Fibroblast of skin of right biceps (primary cell): ENCODE data around the gene MMP15.
A peak's percentile ranks its signal among the peaks of the same experiment; 100 is the strongest.
"Not testable (repeated sequence)": the region's sequence is repeated elsewhere in the genome, so short reads cannot be mapped to it uniquely, and the experiment has no call there.

Source experiments
- DNase-seq: peaks from one replicate; pipeline ENCODE4 v3.0.0-alpha.2; 2013

The MMP15 gene

DNA sequence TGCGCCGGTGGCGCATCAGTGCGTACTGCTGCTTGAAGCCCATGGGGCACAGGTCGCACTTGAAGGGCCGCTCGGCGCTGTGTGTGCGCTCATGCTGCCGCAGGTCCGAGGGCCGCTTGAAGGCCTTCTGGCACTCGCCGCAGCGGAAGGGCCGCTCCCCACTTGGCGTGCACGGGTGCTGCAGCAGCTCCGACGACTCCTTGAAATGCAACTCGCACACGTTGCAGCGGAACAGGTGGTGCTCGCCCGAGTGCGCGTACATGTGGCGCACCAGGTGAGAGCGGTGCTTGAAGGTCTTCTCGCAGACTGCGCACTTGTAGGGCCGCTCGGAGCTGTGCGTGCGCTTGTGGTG lies 28.4 kb upstream of the MMP15 start:
- no peak for DNase-seq

- no peak for DNase-seq
Measured at GRCh38 chr16:57997528-57998265, 27.9 kb upstream of the MMP15 start.

DNA sequence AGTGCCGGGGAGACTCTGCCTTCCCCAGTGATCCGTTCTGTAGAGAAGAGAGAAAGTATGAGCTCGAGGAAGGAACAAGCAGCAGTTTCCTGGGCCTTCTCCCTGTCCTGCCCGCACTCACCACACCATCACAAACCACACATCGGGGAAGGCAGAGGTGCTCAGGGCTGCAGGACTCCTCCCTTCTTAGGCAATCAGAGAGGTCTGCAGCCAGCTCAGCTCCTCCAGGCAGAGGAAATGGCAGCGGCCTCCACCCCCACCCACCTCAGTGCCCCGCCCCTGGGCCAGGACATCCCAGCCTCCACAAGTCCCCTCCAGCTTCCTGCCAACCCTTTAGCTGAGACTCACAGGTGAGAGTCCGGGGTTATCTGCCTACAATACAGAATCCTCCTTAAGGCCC lies 27.1 kb upstream of the MMP15 start:
- no peak for DNase-seq

DNA sequence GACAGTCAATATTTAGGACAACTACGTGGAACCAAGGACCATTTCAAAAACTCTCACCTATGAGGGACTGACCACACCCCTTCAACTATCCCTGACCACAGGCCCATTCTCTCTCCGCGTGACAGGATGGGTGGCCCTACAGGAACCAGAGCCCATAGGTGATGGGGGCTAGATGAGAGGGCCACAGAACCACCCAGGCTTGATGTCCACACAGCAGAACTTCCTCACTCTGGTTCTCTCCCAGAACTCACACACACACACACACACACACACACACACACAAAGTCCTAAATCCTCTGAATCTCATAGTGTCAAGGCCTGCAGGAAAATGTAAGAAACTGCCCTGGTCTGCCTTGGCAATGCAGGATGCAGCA lies 26.6 kb upstream of the MMP15 start:
- DNase-seq: no peak

- peak; percentile 37 for DNase-seq
Measured at GRCh38 chr16:57999366-57999970, 26.1 kb upstream of the MMP15 start.

- DNase-seq: no peak
Measured at GRCh38 chr16:57999971-58000705, 25.4 kb upstream of the MMP15 start, which contains the start of gene ZNF319. Gene ZNF319 (minus strand): TSS chr16:58000672. CDS start chr16:57998265, 2,407 bp downstream.

DNA sequence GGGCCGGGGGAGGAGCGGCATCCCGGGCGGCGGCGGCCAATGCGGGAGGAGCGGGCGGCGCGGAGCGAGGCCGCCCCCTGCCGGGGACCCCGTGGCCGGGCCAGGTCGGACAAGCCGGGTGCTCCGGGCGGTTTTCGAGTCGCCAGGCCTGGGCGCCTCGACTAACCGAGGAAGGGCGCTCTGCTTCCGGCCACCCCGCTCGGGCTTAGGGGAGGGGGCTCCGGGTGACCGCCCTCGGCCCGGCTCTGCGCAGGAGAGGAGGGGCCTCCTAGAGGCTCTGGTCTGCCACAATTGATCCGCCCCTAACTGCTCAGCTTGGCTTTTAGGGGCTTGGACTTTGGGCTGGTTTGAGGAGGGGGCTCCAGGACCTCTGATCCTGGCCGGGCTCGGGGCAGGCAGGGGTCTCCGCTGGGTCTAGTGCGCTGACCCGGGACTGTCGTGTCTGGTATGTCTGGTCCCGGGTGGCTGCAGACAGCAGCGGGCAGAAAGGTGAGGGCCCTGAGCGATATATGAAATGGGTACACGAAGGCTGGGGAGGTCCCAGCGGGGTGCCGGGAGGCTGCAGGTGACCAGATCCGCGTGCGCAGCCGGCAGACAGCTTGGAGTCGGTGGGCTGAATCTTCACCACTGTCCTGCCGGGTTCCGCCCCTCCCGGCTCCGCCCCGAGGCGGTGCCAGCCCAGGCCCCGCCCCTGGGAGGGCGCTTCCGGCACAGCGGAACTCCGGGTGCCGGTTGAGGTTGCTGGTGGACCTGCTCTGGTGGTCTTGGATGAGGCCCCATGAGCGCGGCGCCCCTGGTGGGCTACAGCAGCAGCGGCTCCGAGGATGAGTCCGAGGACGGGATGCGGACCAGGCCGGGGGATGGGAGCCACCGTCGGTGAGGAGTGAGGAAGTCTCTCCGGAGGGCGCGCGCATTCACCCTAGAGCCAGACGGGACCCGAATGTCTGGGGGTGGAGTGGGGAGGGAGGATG lies 24.6 kb upstream of the MMP15 start, which contains the start of gene USB1:
Gene USB1, plus strand, starts transcription at position 702 of the 971 bp plus-strand sequence. Its CDS starts 77 bp downstream, at position 779.
- DNase-seq: peak; percentile 81

DNA sequence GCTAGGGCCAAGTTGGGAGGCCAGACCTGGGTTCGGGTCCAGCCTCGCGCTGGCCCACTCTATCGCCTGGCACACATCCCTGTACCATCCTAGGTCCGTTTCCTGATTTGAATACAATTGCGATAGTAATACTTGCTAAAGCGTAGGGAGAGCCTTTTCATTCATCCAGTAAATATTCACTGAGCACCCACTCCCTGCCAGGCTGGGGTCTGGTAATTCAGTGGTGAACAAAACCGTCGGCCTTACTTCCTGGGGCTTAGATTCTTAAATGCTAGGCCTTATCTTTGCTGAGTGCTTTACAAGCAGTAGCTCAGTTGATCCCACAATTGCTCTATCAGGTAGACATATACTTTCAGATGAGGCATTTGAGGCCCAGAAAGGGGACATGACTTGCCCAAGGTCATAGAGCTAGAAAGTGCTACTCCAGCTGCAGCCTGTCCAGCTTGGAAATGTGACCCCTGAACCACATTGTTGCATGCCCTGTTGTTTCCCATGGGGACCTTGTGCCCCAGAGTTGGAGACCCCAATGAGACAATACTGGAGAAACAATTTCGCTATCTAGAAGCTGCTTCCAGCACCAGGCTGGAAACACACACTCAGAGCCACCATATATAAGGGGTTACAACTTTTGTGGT lies 23.7 kb upstream of the MMP15 start:
- no peak for DNase-seq

DNA sequence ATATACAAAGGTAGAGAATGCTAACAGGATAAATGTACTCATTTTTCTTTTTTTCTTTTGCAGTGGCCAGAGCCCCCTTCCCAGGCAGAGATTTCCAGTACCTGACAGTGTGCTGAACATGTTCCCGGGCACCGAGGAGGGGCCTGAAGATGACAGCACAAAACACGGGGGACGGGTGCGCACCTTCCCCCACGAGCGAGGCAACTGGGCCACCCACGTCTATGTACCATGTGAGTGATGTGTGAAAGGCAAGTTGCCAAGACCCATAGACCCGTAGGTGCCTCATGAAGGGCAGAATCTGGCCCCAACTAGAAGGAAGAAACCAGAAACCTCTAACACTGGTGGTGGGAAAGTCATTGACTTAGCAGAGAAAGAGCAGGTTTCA lies 23.1 kb upstream of the MMP15 start:
- no peak for DNase-seq

DNA sequence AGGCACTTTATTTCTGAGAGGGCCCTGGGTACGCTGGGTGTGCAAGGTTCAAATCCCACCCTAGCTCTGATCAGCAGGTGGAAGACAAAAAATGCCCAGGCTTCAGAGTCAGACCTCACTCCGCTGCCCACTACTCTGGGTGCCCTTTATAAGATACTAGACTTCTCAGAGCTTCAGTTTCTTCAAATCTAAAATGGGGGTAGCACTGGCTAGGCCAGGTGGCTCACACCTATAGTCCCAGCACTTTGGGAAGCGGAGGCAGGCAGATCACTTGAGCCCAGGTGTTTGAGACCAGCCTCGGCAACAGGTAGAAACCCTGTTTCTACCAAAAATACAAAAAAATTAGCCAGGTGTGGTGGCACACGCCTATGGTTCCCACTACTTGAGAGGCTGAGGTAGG lies 22.6 kb upstream of the MMP15 start:
- no peak for DNase-seq

GRCh38 chr16:58004736-58005135 lies 20.8 kb upstream of the MMP15 start:
- DNase-seq: not testable (repeated sequence)

- DNase-seq: no peak
Measured at GRCh38 chr16:58009856-58010416, 15.6 kb upstream of the MMP15 start.

DNA sequence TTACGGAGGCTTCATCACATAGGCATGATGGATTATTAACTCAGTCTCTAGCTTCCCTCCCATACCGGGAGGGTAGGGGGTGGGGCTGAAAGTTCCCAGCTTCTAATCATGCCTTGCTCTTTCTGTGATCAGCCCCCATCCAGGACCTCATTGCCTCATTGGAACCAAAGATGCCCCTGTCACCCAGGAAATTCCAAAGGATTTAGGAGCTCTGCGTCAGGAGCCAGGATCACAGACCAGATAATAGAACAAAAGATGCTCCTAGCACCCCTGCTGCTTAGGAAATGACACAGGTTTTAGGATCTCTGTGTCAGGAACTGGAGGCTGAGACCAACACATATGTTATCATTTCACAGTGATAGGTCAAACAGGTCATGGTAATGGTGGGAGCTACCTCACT lies 14.7 kb upstream of the MMP15 start:
- DNase-seq: peak; percentile 8

- DNase-seq: peak; percentile 79
Measured at GRCh38 chr16:58011652-58012051, 13.9 kb upstream of the MMP15 start.

DNA sequence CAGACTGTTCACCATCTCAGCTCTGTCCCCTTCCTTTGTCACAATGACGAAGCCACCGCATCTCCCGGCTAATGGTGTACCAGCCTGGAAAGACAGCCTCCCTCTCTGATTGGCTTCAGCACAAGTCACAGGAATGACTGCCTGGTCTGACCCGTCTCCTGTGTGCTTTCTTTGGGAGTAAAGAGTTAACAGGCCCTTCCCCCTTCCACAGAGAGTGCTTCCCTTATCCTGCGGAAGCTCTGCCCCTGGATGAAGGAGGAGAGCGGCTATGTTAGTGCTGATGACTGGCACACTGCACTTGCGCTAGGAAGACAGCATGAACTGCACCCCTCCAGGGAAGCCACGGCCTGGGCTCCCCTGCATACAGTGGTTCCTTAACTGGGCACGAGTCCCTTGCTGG lies 13.1 kb upstream of the MMP15 start:
- DNase-seq: no peak

GRCh38 chr16:58013201-58013956 lies 12.2 kb upstream of the MMP15 start:
- DNase-seq: no peak

DNA sequence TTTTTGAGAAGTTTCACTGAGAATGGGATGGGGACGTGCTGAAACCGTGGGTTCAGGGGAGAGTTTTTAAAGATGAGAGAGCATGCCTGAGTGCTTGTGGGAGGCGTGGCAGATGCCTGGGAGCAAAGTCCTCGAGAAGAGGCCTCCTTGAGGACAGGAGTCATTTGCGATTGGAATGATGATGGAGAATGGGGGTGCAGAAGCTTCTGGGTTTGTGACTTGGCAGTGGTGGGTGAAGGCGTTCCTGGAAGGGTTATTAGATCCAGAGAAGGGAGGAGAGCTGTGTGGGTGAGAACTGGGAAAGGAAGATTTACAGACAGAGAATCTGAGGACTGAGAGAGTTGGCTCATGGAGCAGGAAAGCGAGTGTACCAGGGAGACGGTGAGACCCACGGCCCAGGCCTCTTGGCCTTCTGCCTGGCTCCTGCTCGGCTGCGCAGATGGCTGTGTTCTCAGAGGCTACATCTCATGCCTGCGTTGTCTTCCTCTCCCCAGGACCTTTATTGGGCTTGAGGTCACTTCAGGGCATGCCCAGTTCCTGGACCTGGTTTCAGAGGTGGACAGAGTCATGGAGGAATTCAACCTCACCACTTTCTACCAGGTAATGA lies 8.6 kb upstream of the MMP15 start:
- DNase-seq: no peak

- DNase-seq: no peak
Measured at GRCh38 chr16:58018803-58019202, 6.8 kb upstream of the MMP15 start.

- no peak for DNase-seq
Measured at GRCh38 chr16:58019866-58020538, 5.6 kb upstream of the MMP15 start.
